ENCODE data around the gene RCOR1.
A peak's percentile ranks its signal among the peaks of the same experiment; 100 is the strongest.
"Not testable (repeated sequence)": the region's sequence is repeated elsewhere in the genome, so short reads cannot be mapped to it uniquely, and the experiment has no call there.

RCOR1 gene

GRCh38 chr14:102593061-102593824, 794 bp downstream of the RCOR1 start:
- peak; percentile 69 for DNase-seq (ENCODE audit: low read depth, low spot score)

- DNase-seq (ENCODE audit: low read depth, low spot score), result no peak
These were observed 1.3 kb downstream of the RCOR1 start for GRCh38 chr14:102593825-102594137.

- DNase-seq (ENCODE audit: low read depth, low spot score), result peak; percentile 72
These were observed 2.2 kb downstream of the RCOR1 start for GRCh38 chr14:102594514-102595175.

GRCh38 chr14:102601378-102601925, 9.0 kb downstream of the RCOR1 start:
- DNase-seq (ENCODE audit: low read depth, low spot score), result no peak

GRCh38 chr14:102602421-102603292, 10.2 kb downstream of the RCOR1 start:
- no peak for DNase-seq (ENCODE audit: low read depth, low spot score)

GRCh38 chr14:102603293-102603907, 11.0 kb downstream of the RCOR1 start:
- DNase-seq (ENCODE audit: low read depth, low spot score), result no peak

GRCh38 chr14:102604183-102604582, 11.7 kb downstream of the RCOR1 start:
- no peak for DNase-seq (ENCODE audit: low read depth, low spot score)

- no peak for DNase-seq (ENCODE audit: low read depth, low spot score)
These were observed 12.6 kb downstream of the RCOR1 start for GRCh38 chr14:102605029-102605428.

GRCh38 chr14:102606296-102606695, 13.8 kb downstream of the RCOR1 start:
- DNase-seq (ENCODE audit: low read depth, low spot score), result no peak

GRCh38 chr14:102608064-102608446, 15.6 kb downstream of the RCOR1 start:
- DNase-seq (ENCODE audit: low read depth, low spot score), result no peak

- DNase-seq (ENCODE audit: low read depth, low spot score), result peak; percentile 34
These were observed 18.7 kb downstream of the RCOR1 start for GRCh38 chr14:102610968-102611811.

GRCh38 chr14:102616318-102616717, 23.9 kb downstream of the RCOR1 start:
- no peak for DNase-seq (ENCODE audit: low read depth, low spot score)

GRCh38 chr14:102616799-102617198, 24.4 kb downstream of the RCOR1 start:
- no peak for DNase-seq (ENCODE audit: low read depth, low spot score)

- not testable (repeated sequence) for DNase-seq (ENCODE audit: low read depth, low spot score)
These were observed 26.6 kb downstream of the RCOR1 start for GRCh38 chr14:102619012-102619411.

- peak; percentile 88 for DNase-seq (ENCODE audit: low read depth, low spot score)
These were observed 28.0 kb downstream of the RCOR1 start for GRCh38 chr14:102620413-102620812.

GRCh38 chr14:102622262-102622885, 29.9 kb downstream of the RCOR1 start:
- DNase-seq (ENCODE audit: low read depth, low spot score), result no peak

- no peak for DNase-seq (ENCODE audit: low read depth, low spot score)
These were observed 32.2 kb downstream of the RCOR1 start for GRCh38 chr14:102624666-102625065.

GRCh38 chr14:102625564-102626296, 33.3 kb downstream of the RCOR1 start:
- DNase-seq (ENCODE audit: low read depth, low spot score), result no peak

GRCh38 chr14:102626530-102626929, 34.1 kb downstream of the RCOR1 start:
- DNase-seq (ENCODE audit: low read depth, low spot score), result no peak

- no peak for DNase-seq (ENCODE audit: low read depth, low spot score)
These were observed 36.6 kb downstream of the RCOR1 start for GRCh38 chr14:102629011-102629444.

All from astrocyte of the hippocampus (primary cell).